H7 (cell line): Measurements from ENCODE around the gene GPR132. TPM values are rescaled to one million over a fixed set of nuclear protein-coding genes. Genes with fewer than 3 reads are reported as not detected.
"Not testable (repeated sequence)": the region's sequence is repeated elsewhere in the genome, so short reads cannot be mapped to it uniquely, and the experiment has no call there.

ENCODE experiments used
- DNase-seq: peaks from one replicate; pipeline ENCODE4 v3.0.0; 2012
- H3K27me3 ChIP-seq: 2 replicates; pipeline ENCODE4 v1.6.0; 2011; ENCODE audit warnings: mild to moderate bottlenecking, low read length; ENCODE audit not compliant: control insufficient read depth, insufficient read depth
- H3K36me3 ChIP-seq: replicated peaks from 2 replicates; pipeline ENCODE4 v1.5.1; 2011; ENCODE audit warnings: low read length; ENCODE audit not compliant: control insufficient read depth, insufficient read depth
- H3K4me3 ChIP-seq: 2 replicates; pipeline ENCODE4 v1.5.1; 2011; ENCODE audit warnings: low read depth, mild to moderate bottlenecking, control low read depth, low read length, moderate library complexity; ENCODE audit not compliant: insufficient read depth
- total RNA-seq: library from RNA; depleted of rRNA; stranded (reverse); fragments of >200 nt; shearing (Covaris generic); gene quantifications from 2 replicates; pipeline ENCODE4 v1.2.3, GENCODE V29; 2014

GPR132 gene
- total RNA-seq, 1 experiment from 2014 or later = not detected

DNA sequence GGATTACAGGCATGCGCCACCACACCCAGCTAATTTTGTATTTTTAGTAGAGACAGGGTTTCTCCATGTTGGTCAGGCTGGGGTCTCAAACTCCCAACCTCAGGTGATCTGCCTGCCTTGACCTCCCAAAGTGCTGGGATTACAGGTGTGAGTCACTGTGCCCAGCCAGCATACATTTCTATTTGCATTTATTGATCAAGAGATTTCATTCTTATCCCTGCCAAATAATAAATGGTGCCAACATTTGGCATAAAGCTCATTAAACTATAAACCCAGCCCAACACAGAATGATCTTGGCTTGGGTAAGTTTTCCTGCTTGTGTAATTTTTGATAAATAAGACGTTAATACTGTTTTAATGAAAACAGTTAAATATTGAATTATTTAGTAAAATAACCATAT is 29.6 kb downstream of the GPR132 start:
- H3K36me3 ChIP-seq, H3K4me3 ChIP-seq, DNase-seq, H3K27me3 ChIP-seq: not testable (repeated sequence)

DNA sequence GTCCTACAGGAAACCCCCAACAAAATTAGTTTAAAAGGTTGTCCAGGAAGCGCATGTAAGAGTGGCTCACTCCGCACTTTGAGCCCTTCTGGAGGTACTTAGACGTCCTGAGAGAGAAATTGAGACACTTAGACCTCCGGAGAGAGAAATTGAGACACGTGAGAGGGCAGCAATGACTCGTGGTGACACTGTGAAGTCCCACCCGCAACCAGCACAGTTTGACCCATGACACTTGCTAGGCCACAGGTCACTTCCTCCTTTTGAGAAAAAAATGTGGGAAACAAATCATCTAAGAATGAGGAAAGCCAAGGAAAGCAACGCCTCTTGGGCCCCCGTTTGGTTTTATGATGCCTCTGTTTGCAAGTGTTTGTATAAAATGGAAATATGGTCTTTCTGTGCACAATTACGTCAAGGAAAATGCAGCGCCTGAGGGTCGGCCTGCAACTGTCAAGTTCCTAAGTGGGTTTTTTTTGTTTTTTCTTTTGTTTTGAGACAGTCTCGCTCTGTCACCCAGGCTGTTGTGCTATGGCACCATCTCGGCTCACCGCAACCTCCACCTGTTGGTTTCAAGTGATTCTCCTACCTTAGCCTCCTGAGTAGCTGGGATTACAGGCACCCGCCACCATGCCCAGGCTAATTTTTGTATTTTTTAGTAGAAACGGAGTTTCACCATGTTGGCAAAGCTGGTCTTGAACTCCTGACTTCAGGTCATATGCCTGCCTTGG is 30.8 kb downstream of the GPR132 start:
- H3K27me3 ChIP-seq = peaks cover 5% of the 10 kb centered on the region
- no peak overlapping the region for H3K4me3 ChIP-seq
- DNase-seq = peak; percentile 18
- H3K36me3 ChIP-seq = no peaks in the 10 kb centered on the region

DNA sequence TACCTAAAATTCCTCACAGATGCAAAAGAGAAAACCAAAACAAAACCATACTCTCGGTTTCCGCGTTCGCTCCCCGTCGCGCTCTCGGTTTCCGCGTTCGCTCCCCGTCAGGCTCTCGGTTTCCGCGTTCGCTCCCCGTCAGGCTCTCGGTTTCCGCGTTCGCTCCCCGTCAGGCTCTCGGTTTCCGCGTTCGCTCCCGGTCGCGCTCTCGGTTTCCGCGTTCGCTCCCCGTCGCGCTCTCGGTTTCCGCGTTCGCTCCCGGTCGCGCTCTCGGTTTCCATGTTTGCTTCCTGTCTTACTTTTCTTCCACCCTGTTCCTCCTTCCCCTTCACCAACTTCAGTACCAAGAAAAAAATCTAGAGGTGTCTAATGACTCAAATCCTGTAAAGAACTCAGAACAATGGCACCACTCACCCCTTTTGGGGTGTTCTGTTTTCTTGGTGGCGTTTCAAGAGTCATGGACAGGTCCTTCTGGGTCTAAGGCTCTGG is 31.8 kb downstream of the GPR132 start:
- not testable (repeated sequence) for H3K36me3 ChIP-seq, H3K27me3 ChIP-seq
- peak overlapping the region; percentile 25 for H3K4me3 ChIP-seq
- peak; percentile 19 for DNase-seq

DNA sequence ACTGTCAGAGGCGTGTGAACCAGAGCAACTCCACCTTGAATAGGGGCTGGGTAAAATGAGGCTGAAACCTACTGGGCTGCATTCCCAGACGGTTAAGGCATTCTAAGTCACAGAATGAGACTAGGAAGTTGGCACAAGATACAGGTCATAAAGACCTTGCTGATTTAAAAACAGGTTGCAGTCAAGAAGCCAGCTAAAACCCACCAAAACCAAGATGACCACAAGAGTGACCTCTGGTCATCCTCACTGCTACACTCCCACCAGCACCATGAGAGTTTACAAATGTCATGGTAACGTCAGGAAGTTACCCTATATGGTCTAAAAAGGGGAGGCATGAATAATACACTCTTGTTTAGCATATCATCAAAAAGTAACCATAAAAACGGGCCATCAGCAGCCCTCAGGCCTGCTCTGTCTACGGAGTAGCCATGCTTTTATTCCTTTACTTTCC is 32.8 kb downstream of the GPR132 start:
- H3K27me3 ChIP-seq, H3K4me3 ChIP-seq, H3K36me3 ChIP-seq, DNase-seq: not testable (repeated sequence)

DNA sequence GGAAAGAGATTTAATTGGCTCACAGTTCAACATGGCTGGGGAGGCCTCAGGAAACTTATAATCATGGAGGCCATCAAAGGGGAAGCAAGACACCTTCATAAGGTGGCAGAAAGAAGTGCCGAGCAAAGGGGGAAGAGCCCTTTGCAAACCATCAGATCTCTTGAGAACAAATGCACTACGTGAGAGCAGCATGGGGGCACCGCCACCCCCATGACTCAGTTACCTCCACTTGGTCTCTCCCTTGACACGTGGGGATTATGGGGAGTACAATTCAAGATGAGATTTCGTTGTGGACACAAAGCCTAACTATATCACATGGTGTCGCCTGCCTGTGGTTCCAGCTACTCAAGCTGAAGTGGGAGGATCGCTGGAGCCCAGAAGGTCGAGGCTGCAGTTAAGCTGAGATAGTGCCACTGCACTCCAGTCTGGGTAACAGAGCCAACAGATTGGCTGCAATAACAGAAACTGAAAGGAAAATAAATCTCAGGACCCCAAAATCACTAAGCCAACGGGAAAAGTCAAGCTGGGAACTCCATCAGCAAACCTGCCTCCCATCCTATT is 34.3 kb downstream of the GPR132 start:
- Histone ChIP-seq H3K36me3 (no peaks in the 10 kb centered on the region), H3K27me3 (peaks cover 5% of the 10 kb centered on the region), H3K4me3 (no peak overlapping the region)
- no peak for DNase-seq

DNA sequence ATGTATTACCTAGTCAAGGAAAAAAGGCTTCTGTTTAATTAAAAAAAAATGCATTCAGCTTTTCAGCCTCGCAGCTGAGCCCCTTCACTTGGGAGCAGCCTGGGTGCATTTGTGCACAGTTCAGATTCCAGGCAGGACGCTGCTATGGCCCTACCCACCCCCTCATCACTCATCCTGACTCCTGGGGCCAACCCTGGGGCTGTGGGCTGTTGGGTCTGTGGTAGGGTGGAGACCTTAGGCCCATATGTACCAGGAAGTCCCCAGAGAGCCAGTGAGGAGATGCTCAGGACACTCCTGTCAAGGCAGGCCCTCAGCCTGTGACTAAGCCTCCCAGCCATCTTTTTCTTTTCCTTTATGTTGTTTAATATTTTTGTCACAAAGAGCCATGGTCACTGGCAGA is 35.0 kb downstream of the GPR132 start:
- H3K4me3 ChIP-seq = no peak overlapping the region
- no peak for DNase-seq
- H3K27me3 ChIP-seq = peaks cover 5% of the 10 kb centered on the region

DNA sequence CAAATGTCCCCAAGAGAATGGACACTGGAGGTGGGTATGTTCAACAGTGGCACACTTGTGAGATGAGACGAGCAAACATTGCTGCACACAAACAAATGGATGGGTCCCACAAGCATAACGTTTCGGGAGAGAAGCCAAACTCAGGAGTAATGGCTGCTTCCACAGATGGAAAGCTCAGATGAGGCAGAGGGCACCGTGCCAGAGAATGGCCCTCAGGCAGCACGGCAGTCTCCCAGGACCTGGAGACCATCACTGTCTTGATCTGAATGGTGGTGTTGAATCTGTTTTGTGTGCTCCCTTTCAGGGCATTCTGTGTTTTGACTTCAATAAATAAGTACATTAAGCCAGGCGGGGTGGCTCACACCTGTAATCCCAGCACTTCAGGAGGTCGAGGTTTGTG is 35.8 kb downstream of the GPR132 start:
- Histone ChIP-seq H3K27me3 (peaks cover 5% of the 10 kb centered on the region), H3K36me3 (no peaks in the 10 kb centered on the region), H3K4me3 (no peak overlapping the region)
- DNase-seq = no peak

More for the DNA sequence above, 35.0 kb downstream of the GPR132 start:
- H3K36me3 ChIP-seq = no peaks in the 10 kb centered on the region

DNA sequence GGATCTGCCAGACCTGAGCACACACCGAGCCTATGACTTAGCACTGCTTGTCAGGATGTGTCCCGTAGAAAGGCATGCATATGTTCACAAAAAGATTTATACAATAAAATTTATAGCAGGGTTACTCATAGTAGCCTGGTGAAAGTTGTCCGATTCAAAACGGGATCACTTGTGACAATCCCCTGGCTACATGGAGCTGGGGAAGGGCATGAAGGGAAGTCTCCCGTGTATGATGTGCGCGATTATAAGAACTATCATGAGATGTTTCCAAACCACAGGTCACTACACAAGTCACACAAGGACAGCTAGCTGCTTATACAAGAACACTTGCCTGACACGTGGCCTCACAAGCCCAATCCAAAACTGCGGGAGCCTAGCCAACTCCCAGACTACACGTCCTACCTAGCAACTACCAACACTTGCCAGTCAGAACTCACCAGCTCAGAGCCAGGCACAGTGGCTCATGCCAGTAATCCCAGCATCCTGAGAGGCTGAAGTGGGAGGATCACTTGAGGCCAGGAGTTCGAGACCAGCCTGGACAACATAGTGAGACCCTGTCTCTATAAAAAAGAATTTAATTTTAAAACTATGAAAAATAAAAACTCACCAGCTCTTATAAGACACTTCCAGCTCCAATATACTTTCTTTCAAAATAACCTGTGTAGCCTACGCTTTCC is 36.8 kb downstream of the GPR132 start:
- H3K27me3 ChIP-seq = peaks cover 2% of the 10 kb centered on the region; the same call in 1 of the 2 replicates
- no peak for DNase-seq
- H3K4me3 ChIP-seq = no peak overlapping the region
- H3K36me3 ChIP-seq = no peaks in the 10 kb centered on the region

DNA sequence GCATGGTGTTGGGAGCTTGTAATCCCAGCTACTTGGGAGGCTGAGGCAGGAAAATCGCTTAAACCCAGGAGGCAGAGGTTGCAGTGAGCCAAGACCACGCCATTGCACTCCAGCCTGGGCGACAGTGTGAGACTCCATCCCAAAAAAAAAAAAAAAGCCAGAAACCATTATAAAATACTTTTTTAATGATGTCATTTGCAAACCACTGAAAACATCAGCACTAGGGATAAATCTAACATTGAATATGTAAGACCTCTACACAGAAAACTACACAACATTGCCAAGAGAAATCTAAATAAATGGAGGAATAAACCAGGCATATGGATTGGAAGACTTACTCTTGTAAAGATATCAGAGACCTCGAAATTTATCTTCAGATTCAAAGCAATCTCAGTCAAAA is 37.5 kb downstream of the GPR132 start:
- H3K27me3 ChIP-seq, H3K4me3 ChIP-seq, H3K36me3 ChIP-seq, DNase-seq: not testable (repeated sequence)

DNA sequence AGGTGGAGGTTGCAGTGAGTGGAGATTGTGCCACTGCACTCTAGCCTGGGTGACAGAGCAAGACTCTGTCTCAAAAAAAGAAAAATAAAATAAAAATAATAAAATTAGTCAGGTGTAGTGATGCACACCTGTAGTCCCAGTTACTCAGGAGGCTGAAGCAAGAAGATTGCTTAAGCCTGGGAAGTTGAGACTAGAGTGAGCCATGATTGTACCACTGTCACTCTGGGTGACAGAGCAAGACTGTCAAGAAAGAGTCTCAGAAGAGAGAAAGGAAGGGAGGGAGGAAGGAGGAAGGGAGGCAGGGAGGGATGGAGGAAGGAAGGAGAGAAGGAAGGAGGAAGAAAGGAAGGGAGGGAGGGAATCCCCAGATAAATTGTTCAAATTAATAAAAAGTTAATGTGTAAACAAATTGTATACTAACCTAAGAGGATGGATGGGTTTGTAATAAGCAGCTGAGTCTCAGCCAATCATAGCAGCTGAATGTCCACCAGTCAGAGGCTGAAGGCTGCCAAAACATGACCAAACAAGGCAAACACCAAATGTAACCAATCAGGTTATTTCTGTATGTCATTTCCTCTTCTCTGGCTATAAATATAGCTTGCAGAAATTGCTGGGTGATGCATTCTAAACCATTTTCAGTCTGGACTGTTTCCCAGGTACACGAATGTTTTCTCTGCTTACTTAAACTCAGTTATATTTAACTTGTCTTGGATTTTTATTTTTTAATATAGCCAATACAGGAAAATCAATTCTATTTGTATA is 38.2 kb downstream of the GPR132 start:
- DNase-seq = no peak
- no peak overlapping the region for H3K4me3 ChIP-seq
- no peaks in the 10 kb centered on the region for H3K36me3 ChIP-seq
- no peaks in the 10 kb centered on the region for H3K27me3 ChIP-seq

DNA sequence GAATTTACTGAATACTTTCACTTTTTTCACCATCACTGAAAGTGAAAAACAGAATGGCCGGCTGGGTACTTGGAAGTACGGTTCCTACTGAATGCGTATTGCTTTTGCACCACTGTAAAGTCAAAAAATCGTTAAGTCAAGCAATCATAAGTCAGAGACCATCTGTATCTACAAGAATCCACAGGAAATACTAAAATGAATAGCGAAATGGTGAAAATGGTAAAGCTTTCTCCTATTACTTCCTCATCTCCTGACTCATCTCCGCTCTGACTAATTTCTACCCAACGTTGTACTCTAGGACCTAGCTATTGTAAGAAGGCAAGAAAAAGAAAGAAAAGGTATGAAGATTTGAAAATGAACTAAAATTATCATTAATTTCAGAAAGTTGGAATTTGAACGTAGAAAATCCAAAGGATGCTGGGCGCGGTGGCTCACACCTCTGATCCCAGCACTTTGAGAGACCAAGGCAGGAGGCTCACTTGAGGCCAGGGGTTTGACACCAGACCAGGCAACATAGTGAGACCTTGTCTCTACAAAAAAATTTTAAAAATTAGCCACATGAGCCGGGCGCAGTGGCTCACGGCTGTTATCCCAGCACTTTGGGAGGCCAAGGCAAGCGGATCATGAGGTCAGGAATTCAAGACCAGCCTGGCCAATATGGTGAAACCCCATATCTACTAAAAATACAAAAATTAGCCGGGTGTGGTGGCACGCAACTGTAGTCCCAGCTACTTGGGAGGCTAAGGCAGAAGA is 39.0 kb downstream of the GPR132 start:
- Histone ChIP-seq H3K27me3 (no peaks in the 10 kb centered on the region), H3K4me3 (no peak overlapping the region), H3K36me3 (no peaks in the 10 kb centered on the region)
- DNase-seq = no peak

DNA sequence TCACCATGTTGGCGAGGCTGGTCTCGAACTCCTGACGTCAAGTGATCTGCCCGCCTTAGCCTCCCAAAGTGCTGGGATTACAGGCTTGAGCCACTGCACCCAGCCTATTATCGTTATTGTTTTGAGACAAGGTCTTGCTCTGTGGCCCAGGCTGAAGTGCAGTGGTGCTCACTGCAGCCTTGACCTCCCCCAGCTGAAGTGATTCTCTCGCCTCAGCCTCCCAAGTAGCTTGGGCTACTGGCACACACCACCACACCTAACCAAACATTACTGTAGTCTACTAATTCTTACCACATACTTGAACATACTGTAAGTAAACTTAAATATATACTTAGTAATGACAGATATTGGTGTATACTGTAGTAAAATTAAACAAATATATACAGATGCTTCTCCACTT is 39.8 kb downstream of the GPR132 start:
- Histone ChIP-seq H3K36me3 (no peaks in the 10 kb centered on the region), H3K27me3 (no peaks in the 10 kb centered on the region), H3K4me3 (no peak overlapping the region)
- no peak for DNase-seq

DNA sequence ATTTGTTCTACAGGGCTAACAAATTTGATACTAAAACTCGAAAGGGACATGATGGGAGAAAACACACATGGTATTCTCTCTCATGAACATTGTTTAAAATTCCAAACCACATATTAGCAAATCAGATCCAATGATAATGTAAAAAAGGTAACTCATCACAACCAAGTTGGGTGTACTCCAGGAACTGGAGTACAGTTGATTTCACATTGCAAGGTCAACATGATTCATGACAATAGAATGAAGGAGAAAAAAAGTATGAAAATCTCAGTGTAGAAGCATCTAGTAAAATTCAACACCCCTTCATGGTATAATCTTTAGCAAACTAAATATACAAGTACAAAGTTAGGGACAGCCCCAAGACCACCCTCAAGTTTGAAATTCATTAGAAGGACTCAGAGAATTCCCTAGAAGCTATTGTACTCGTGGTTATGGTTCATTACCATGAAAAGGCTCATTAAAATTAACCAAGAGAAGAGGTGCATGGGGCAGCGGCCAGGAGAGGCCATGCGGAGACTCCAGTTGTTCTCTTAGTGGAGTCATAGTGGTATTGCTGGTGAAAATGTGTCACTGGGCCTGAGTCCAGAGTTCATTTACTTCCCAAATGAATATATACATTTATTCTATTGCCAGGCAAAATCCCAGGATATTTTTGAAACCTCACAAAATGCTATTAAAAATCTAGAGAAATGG is 41.3 kb downstream of the GPR132 start:
- H3K27me3 ChIP-seq = no peaks in the 10 kb centered on the region
- peak; percentile 23 for DNase-seq
- no peak overlapping the region for H3K4me3 ChIP-seq
- H3K36me3 ChIP-seq = peaks cover 3% of the 10 kb centered on the region
